Adipocyte (in vitro differentiated cells): ENCODE results near the gene DNAI4.
A peak's percentile ranks its signal among the peaks of the same experiment; 100 is the strongest.
"Not testable (repeated sequence)": the region's sequence is repeated elsewhere in the genome, so short reads cannot be mapped to it uniquely, and the experiment has no call there.

ENCODE experiments used
- DNase-seq: peaks from one replicate; pipeline ENCODE4 v3.0.0-alpha.2; 2015; ENCODE audit warnings: low read depth
- H3K27me3 ChIP-seq: replicated peaks from 2 replicates; pipeline ENCODE4 v1.7.0; 2013; ENCODE audit warnings: mild to moderate bottlenecking, low read length, moderate library complexity; ENCODE audit not compliant: control insufficient read depth, insufficient read depth
- H3K36me3 ChIP-seq: 2 replicates; pipeline ENCODE4 v1.7.0; 2013; ENCODE audit warnings: low read length, mild to moderate bottlenecking, moderate library complexity; ENCODE audit not compliant: control insufficient read depth, insufficient read depth, severe bottlenecking
- H3K4me1 ChIP-seq: 2 replicates; pipeline ENCODE4 v1.7.0; 2013; ENCODE audit warnings: mild to moderate bottlenecking, low read length, moderate library complexity; ENCODE audit not compliant: control insufficient read depth, insufficient read depth
- H3K4me3 ChIP-seq: 2 replicates; pipeline ENCODE4 v1.7.0; 2013; ENCODE audit warnings: mild to moderate bottlenecking, low read length, moderate library complexity
- H3K9ac ChIP-seq: 2 replicates; pipeline ENCODE4 v1.7.0; 2013; ENCODE audit warnings: mild to moderate bottlenecking, low read length, moderate library complexity
- H3K9me3 ChIP-seq: 2 replicates; pipeline ENCODE4 v1.7.0; 2013; ENCODE audit warnings: mild to moderate bottlenecking, low read length, moderate library complexity; ENCODE audit not compliant: control insufficient read depth

DNAI4 gene

GRCh38 chr1:66873111-66873510, 51.5 kb downstream of the DNAI4 start:
- no peak overlapping the region for H3K4me3 ChIP-seq
- no peak overlapping the region for H3K9ac ChIP-seq

GRCh38 chr1:66872024-66872423, 52.6 kb downstream of the DNAI4 start:
- not testable (repeated sequence) for H3K4me1 ChIP-seq, H3K9me3 ChIP-seq, H3K9ac ChIP-seq, DNase-seq, H3K4me3 ChIP-seq, H3K27me3 ChIP-seq, H3K36me3 ChIP-seq

More at GRCh38 chr1:66873111-66873510, 51.5 kb downstream of the DNAI4 start:
- H3K9me3 ChIP-seq, result no peaks in the 10 kb centered on the region
- H3K36me3 ChIP-seq, result no peaks in the 10 kb centered on the region
- no peaks in the 10 kb centered on the region for H3K27me3 ChIP-seq
- no peak for DNase-seq
- H3K4me1 ChIP-seq, result no peaks in the 10 kb centered on the region

- Histone ChIP-seq H3K4me1 (no peaks in the 10 kb centered on the region), H3K27me3 (no peaks in the 10 kb centered on the region), H3K9me3 (no peaks in the 10 kb centered on the region), H3K9ac (no peak overlapping the region), H3K4me3 (no peak overlapping the region), H3K36me3 (no peaks in the 10 kb centered on the region)
- DNase-seq, result no peak
Measured at GRCh38 chr1:66867501-66867900, 57.2 kb downstream of the DNAI4 start.

GRCh38 chr1:66860529-66860928, 64.1 kb downstream of the DNAI4 start:
- no peaks in the 10 kb centered on the region for H3K27me3 ChIP-seq
- H3K9me3 ChIP-seq, result no peaks in the 10 kb centered on the region

GRCh38 chr1:66853379-66853778, 71.3 kb downstream of the DNAI4 start:
- Histone ChIP-seq H3K36me3 (no peaks in the 10 kb centered on the region), H3K9ac (no peak overlapping the region), H3K27me3 (no peaks in the 10 kb centered on the region), H3K4me3 (no peak overlapping the region), H3K4me1 (no peaks in the 10 kb centered on the region), H3K9me3 (no peaks in the 10 kb centered on the region)
- DNase-seq, result no peak

More at GRCh38 chr1:66860529-66860928, 64.1 kb downstream of the DNAI4 start:
- H3K36me3 ChIP-seq, result no peaks in the 10 kb centered on the region
- H3K4me1 ChIP-seq, result no peaks in the 10 kb centered on the region
- no peak for DNase-seq
- H3K9ac ChIP-seq, result no peak overlapping the region
- H3K4me3 ChIP-seq, result no peak overlapping the region

GRCh38 chr1:66852870-66853269, 71.8 kb downstream of the DNAI4 start:
- H3K4me3 ChIP-seq, result no peak overlapping the region
- no peak for DNase-seq
- H3K27me3 ChIP-seq, result no peaks in the 10 kb centered on the region
- no peaks in the 10 kb centered on the region for H3K4me1 ChIP-seq
- H3K9me3 ChIP-seq, result no peaks in the 10 kb centered on the region
- no peaks in the 10 kb centered on the region for H3K36me3 ChIP-seq
- no peak overlapping the region for H3K9ac ChIP-seq

- no peak for DNase-seq
- Histone ChIP-seq H3K4me3 (no peak overlapping the region), H3K9me3 (no peaks in the 10 kb centered on the region), H3K36me3 (no peaks in the 10 kb centered on the region), H3K9ac (no peak overlapping the region), H3K27me3 (no peaks in the 10 kb centered on the region), H3K4me1 (no peaks in the 10 kb centered on the region)
Measured at GRCh38 chr1:66850989-66851388, 73.7 kb downstream of the DNAI4 start.

GRCh38 chr1:66848193-66848592, 76.5 kb downstream of the DNAI4 start:
- Histone ChIP-seq H3K27me3 (no peaks in the 10 kb centered on the region), H3K9me3 (no peaks in the 10 kb centered on the region), H3K4me1 (no peaks in the 10 kb centered on the region)

GRCh38 chr1:66840929-66841328, 83.7 kb downstream of the DNAI4 start:
- no peak for DNase-seq
- H3K4me3 ChIP-seq, result no peak overlapping the region
- H3K36me3 ChIP-seq, result no peaks in the 10 kb centered on the region
- H3K9ac ChIP-seq, result no peak overlapping the region
- H3K9me3 ChIP-seq, result no peaks in the 10 kb centered on the region
- no peaks in the 10 kb centered on the region for H3K27me3 ChIP-seq
- H3K4me1 ChIP-seq, result no peaks in the 10 kb centered on the region

More at GRCh38 chr1:66848193-66848592, 76.5 kb downstream of the DNAI4 start:
- Histone ChIP-seq H3K4me3 (no peak overlapping the region), H3K9ac (no peak overlapping the region), H3K36me3 (no peaks in the 10 kb centered on the region)
- no peak for DNase-seq

- no peaks in the 10 kb centered on the region for H3K9me3 ChIP-seq
- DNase-seq, result no peak
- no peaks in the 10 kb centered on the region for H3K36me3 ChIP-seq
- H3K4me1 ChIP-seq, result no peaks in the 10 kb centered on the region
- H3K9ac ChIP-seq, result no peak overlapping the region
- H3K27me3 ChIP-seq, result no peaks in the 10 kb centered on the region
- H3K4me3 ChIP-seq, result no peak overlapping the region
Measured at GRCh38 chr1:66834926-66835325, 89.7 kb downstream of the DNAI4 start.

- no peak overlapping the region for H3K4me3 ChIP-seq
- DNase-seq, result no peak
- H3K36me3 ChIP-seq, result no peaks in the 10 kb centered on the region
- H3K4me1 ChIP-seq, result no peaks in the 10 kb centered on the region
- H3K9me3 ChIP-seq, result no peaks in the 10 kb centered on the region
- no peak overlapping the region for H3K9ac ChIP-seq
- no peaks in the 10 kb centered on the region for H3K27me3 ChIP-seq
Measured at GRCh38 chr1:66833112-66833511, 91.5 kb downstream of the DNAI4 start.

- no peaks in the 10 kb centered on the region for H3K9me3 ChIP-seq
- no peaks in the 10 kb centered on the region for H3K36me3 ChIP-seq
- H3K4me3 ChIP-seq, result no peak overlapping the region
- no peaks in the 10 kb centered on the region for H3K4me1 ChIP-seq
- peak; percentile 1 for DNase-seq
- no peak overlapping the region for H3K9ac ChIP-seq
- H3K27me3 ChIP-seq, result no peaks in the 10 kb centered on the region
Measured at GRCh38 chr1:66831529-66832239, 93.0 kb downstream of the DNAI4 start.
